ENCODE data around the gene WWOX. TPM values are rescaled to one million over a fixed set of nuclear protein-coding genes. Genes with fewer than 3 reads are reported as not detected.
A peak's percentile ranks its signal among the peaks of the same experiment; 100 is the strongest.

The WWOX gene
- total RNA-seq, 3 donors from 2014 or later (not counting 1 experiment from before 2014, with no cell fraction given), result 21.0 to 29.8 (median 27.0) TPM

GRCh38 chr16:78150233-78150632 lies 50.8 kb downstream of the WWOX start:
- DNase-seq (no peak), ATAC-seq (no peak)
- WGBS (ENCODE audit: insufficient coverage), result 83% methylated on average over 6 of the region's 6 CpGs
- Histone ChIP-seq H3K36me3 (ENCODE audit: control insufficient read depth, insufficient read depth, low read length) (no peaks in the 10 kb centered on the region), H3K27me3 (ENCODE audit: control insufficient read depth, insufficient read depth, low read length) (no peaks in the 10 kb centered on the region), H3K4me3 (ENCODE audit: low read length) (no peak overlapping the region), H3K4me1 (ENCODE audit: control insufficient read depth, insufficient read depth, low read length) (no peaks in the 10 kb centered on the region), H3K9me3 (ENCODE audit: control insufficient read depth, insufficient read depth, low read length) (no peaks in the 10 kb centered on the region), H3K27ac (ENCODE audit: low read length) (no peak overlapping the region)
- intact Hi-C loops (cut with micrococcal nuclease), result no loop called here
- peaks cover 14 to 22% of the 10 kb centered on the region in 2 donors for H3K4me1 Mint-ChIP-seq
- peaks cover 0 to 2% of the 10 kb centered on the region in 2 donors for H3K27me3 Mint-ChIP-seq (ENCODE audit: low read depth in 2 of 2)
- no peak for TF ChIP-seq CTCF (IDR thresholded peaks at IDR 0.05)
- no peaks in the 10 kb centered on the region for H3K36me3 Mint-ChIP-seq
- no peak overlapping the region for H3K4me3 Mint-ChIP-seq
- no peaks in the 10 kb centered on the region for H3K9me3 Mint-ChIP-seq
- no peak overlapping the region for H3K27ac Mint-ChIP-seq

- no peak for TF ChIP-seq CTCF (IDR thresholded peaks at IDR 0.05)
- H3K27ac ChIP-seq (ENCODE audit: low read length), result no peak overlapping the region
- no peaks in the 10 kb centered on the region for H3K4me1 ChIP-seq (ENCODE audit: control insufficient read depth, insufficient read depth, low read length)
- no peaks in the 10 kb centered on the region for H3K9me3 ChIP-seq (ENCODE audit: control insufficient read depth, insufficient read depth, low read length)
- Mint-ChIP-seq H3K4me1 (peaks cover 20 to 21% of the 10 kb centered on the region in 2 donors), H3K9me3 (no peaks in the 10 kb centered on the region), H3K27ac (no peak overlapping the region), H3K36me3 (no peaks in the 10 kb centered on the region), H3K4me3 (no peak overlapping the region), H3K27me3 (ENCODE audit: low read depth in 2 of 2) (no peaks in the 10 kb centered on the region)
- H3K27me3 ChIP-seq (ENCODE audit: control insufficient read depth, insufficient read depth, low read length), result no peaks in the 10 kb centered on the region
- no peak overlapping the region for H3K4me3 ChIP-seq (ENCODE audit: low read length)
- no peaks in the 10 kb centered on the region for H3K36me3 ChIP-seq (ENCODE audit: control insufficient read depth, insufficient read depth, low read length)
- 26% methylated on average over 5 of the region's 5 CpGs for WGBS (ENCODE audit: insufficient coverage)
- ATAC-seq (peak; percentile 42 to 74 (median 55)), DNase-seq (no peak)
- intact Hi-C loops (cut with micrococcal nuclease), result no loop called here
Measured at GRCh38 chr16:78154729-78155461, 55.4 kb downstream of the WWOX start.

GRCh38 chr16:78155791-78156345 lies 56.4 kb downstream of the WWOX start:
- no peak overlapping the region for H3K27ac Mint-ChIP-seq
- Histone ChIP-seq H3K27me3 (ENCODE audit: control insufficient read depth, insufficient read depth, low read length) (no peaks in the 10 kb centered on the region), H3K9me3 (ENCODE audit: control insufficient read depth, insufficient read depth, low read length) (no peaks in the 10 kb centered on the region), H3K36me3 (ENCODE audit: control insufficient read depth, insufficient read depth, low read length) (no peaks in the 10 kb centered on the region), H3K4me3 (ENCODE audit: low read length) (no peak overlapping the region), H3K27ac (ENCODE audit: low read length) (no peak overlapping the region), H3K4me1 (ENCODE audit: control insufficient read depth, insufficient read depth, low read length) (no peaks in the 10 kb centered on the region)
- H3K27me3 Mint-ChIP-seq (ENCODE audit: low read depth in 2 of 2), result no peaks in the 10 kb centered on the region
- DNase-seq, result no peak
- no peaks in the 10 kb centered on the region for H3K36me3 Mint-ChIP-seq
- H3K9me3 Mint-ChIP-seq, result no peaks in the 10 kb centered on the region
- H3K4me3 Mint-ChIP-seq, result no peak overlapping the region
- H3K4me1 Mint-ChIP-seq, result peaks cover 22 to 24% of the 10 kb centered on the region in 2 donors
- intact Hi-C loops (cut with micrococcal nuclease), result no loop called here
- ATAC-seq, result no peak
- no peak for TF ChIP-seq CTCF (IDR thresholded peaks at IDR 0.05)
- WGBS (ENCODE audit: insufficient coverage), result 84% methylated on average over 5 of the region's 7 CpGs

Data from natural killer cell (primary cell).